PC-3 (cell line): ENCODE results near the gene PPIL4. TPM values are rescaled to one million over a fixed set of nuclear protein-coding genes. Genes with fewer than 3 reads are reported as not detected.

Experiments used
- ATAC-seq: fragments of 200-7000 bp; cut with Tn5 transposase; 2 replicates; pipeline ENCODE4 v1.9.1; 2020; ENCODE audit warnings: mild to moderate bottlenecking, moderate library complexity
- BruUV-seq: library from RNA; stranded (reverse); fragments of 400-500 nt; replicated peaks from 2 replicates; lab custom pipeline; 2021; lab: Mats Ljungman, UMichigan
- CTCF ChIA-PET: fragments of 300-600 bp; sonication (Branson Sonifier 250); formaldehyde crosslinking; loops from one replicate; lab custom pipeline; 2022; ENCODE audit warnings: antibody characterized with exemption; lab: Charles Lee
- POLR2A ChIA-PET: fragments of 300-600 bp; sonication (Branson Sonifier 250); formaldehyde crosslinking; loops from one replicate; lab custom pipeline; 2022; ENCODE audit warnings: antibody characterized with exemption; ENCODE audit not compliant: unreplicated experiment; lab: Charles Lee
- DNase-seq: peaks from one replicate; pipeline ENCODE4 v3.0.0-alpha.2; 2015
- H2AFZ ChIP-seq: fragments of 300-600 bp; sonication (generic); 2 replicates; pipeline ENCODE4 v1.6.0; 2016; ENCODE audit warnings: antibody characterized with exemption, low read length
- H3F3A ChIP-seq: fragments of 300-600 bp; sonication (generic); one replicate; pipeline ENCODE4 v1.6.0; 2017; ENCODE audit warnings: antibody characterized with exemption, low read length, control low read depth, mild to moderate bottlenecking; ENCODE audit not compliant: unreplicated experiment
- H3K27ac ChIP-seq: fragments of 300-600 bp; sonication (generic); 2 replicates; pipeline ENCODE4 v1.5.1; 2016; ENCODE audit warnings: mild to moderate bottlenecking, low read length
- H3K27me3 ChIP-seq: fragments of 300-600 bp; sonication (generic); 2 replicates; pipeline ENCODE4 v1.6.1; 2016; ENCODE audit warnings: low read length, mixed read lengths
- H3K36me3 ChIP-seq: fragments of 300-600 bp; sonication (generic); 2 replicates; pipeline ENCODE4 v1.6.1; 2016; ENCODE audit warnings: low read depth, mixed run types, low read length, mixed read lengths
- H3K4me1 ChIP-seq: fragments of 300-600 bp; sonication (generic); 2 replicates; pipeline ENCODE4 v1.5.1; 2016; ENCODE audit warnings: low read length; ENCODE audit not compliant: insufficient read depth
- H3K4me2 ChIP-seq: fragments of 300-600 bp; sonication (generic); 2 replicates; pipeline ENCODE4 v1.6.0; 2016; ENCODE audit warnings: low read length
- H3K4me3 ChIP-seq: fragments of 300-600 bp; sonication (generic); 2 replicates; pipeline ENCODE4 v1.5.1; 2016; ENCODE audit warnings: mild to moderate bottlenecking, low read length, mixed read lengths
- H3K79me2 ChIP-seq: fragments of 300-600 bp; sonication (generic); 2 replicates; pipeline ENCODE4 v1.6.1; 2017; ENCODE audit warnings: low read length, mixed read lengths
- H3K9ac ChIP-seq: fragments of 300-600 bp; sonication (generic); 2 replicates; pipeline ENCODE4 v1.6.0; 2016; ENCODE audit warnings: mild to moderate bottlenecking, low read length
- H3K9me2 ChIP-seq: fragments of 300-600 bp; sonication (generic); replicated peaks from 2 replicates; pipeline ENCODE4 v1.6.1; 2016; ENCODE audit warnings: mixed run types, low read length, mixed read lengths
- H3K9me3 ChIP-seq: fragments of 300-600 bp; sonication (generic); 2 replicates; pipeline ENCODE4 v1.6.1; 2016; ENCODE audit warnings: low read length, mixed read lengths
- H4K20me1 ChIP-seq: fragments of 300-600 bp; sonication (generic); 2 replicates; pipeline ENCODE4 v1.6.1; 2016; ENCODE audit warnings: low read length, mixed read lengths
- EZH2 ChIP-seq: fragments of 300-600 bp; sonication (generic); IDR thresholded peaks from one replicate; pipeline ENCODE4 v1.6.1; 2017; ENCODE audit warnings: antibody characterized with exemption, mild to moderate bottlenecking, low read length; ENCODE audit not compliant: unreplicated experiment
- EZH2phosphoT487 ChIP-seq: fragments of 300-600 bp; sonication (generic); IDR thresholded peaks from 2 replicates; pipeline ENCODE4 v1.6.1; 2018; ENCODE audit warnings: mild to moderate bottlenecking, antibody characterized with exemption, low read length, borderline replicate concordance
- intact Hi-C: fragments of 100-400 bp; cut with micrococcal nuclease; formaldehyde crosslinking; loops from 2 replicates; pipeline ENCODE4 v1.9.0; 2023
- total RNA-seq: library from RNA; depleted of rRNA; stranded (reverse); fragments of >200 nt; gene quantifications from 2 replicates; pipeline ENCODE4 v1.2.3, GENCODE V29; 2014
- TF ChIP-seq, protein P1 (sequence below): fragments of 300-600 bp; sonication (generic); conservative IDR thresholded peaks from 2 replicates; pipeline ENCODE4 v1.5.1; 2017; ENCODE audit warnings: antibody characterized with exemption, low read depth, mild to moderate bottlenecking, low read length

The PPIL4 gene
- total RNA-seq, 1 experiment from 2014 or later = 12.8 TPM

DNA sequence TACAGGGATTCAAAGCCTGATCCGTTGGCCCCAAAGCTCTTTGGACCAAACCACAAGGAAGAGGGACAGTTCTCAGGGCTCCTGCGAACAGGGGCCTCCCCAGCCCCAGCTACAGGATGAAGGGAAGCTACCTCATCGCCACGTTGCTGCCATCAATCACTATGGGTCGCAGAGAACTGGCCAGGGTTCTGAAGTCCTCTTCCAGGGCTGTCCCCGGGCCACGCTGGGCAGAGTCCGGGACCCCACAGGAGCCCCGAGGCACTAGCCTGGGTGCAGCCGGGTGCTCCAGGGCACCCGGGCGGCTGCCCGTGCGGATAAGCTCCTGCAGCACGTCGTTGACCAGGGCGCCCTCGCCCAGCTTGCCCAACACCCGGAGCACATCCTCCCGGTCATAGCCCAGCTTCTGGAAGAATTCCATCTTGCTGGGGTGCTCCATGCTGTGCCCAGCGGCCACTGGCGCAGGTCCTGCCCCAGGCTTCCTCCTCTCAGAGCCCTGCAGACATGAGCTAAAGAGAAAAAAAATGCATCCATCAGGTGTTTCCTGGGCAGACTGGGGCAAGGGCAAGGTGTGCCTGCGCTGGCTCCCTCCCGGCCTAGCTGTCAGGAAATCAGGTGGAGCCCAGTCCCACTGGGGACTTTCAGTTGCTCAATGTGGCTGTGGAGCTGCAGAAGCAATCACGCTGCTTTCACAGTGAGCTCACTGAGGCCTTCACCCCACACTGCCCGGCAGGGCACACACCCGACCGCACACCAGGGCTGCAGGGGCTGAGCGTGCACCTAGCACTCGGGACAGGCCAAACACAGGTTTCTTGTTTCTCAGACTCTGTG, 71.5 kb downstream of the PPIL4 start:
- ChIA-PET CTCF (interaction anchor here (0.7 kb wide), 1 partner anchor 16 kb away, joined by 3 read pairs; no protein-coding TSS in a partner anchor), POLR2A (no interaction called here)
- Histone ChIP-seq H3K36me3 (no peaks in the 10 kb centered on the region), H3K27me3 (no peaks in the 10 kb centered on the region), H3K9ac (no peak overlapping the region), H3K79me2 (no peaks in the 10 kb centered on the region), H2AFZ (no peak overlapping the region), H3K4me3 (no peak overlapping the region), H4K20me1 (no peaks in the 10 kb centered on the region), H3F3A (no peaks in the 10 kb centered on the region), H3K27ac (no peak overlapping the region), H3K4me2 (no peak overlapping the region), H3K4me1 (no peaks in the 10 kb centered on the region), H3K9me3 (no peaks in the 10 kb centered on the region), H3K9me2 (no peaks in the 10 kb centered on the region)
- DNase-seq = no peak
- intact Hi-C loops = no loop called here
- no peak for ATAC-seq
- BruUV-seq = no TSS peak
- TF ChIP-seq EZH2phosphoT487 = no peak
- no peak for TF ChIP-seq EZH2
- TF ChIP-seq, protein P1, sequence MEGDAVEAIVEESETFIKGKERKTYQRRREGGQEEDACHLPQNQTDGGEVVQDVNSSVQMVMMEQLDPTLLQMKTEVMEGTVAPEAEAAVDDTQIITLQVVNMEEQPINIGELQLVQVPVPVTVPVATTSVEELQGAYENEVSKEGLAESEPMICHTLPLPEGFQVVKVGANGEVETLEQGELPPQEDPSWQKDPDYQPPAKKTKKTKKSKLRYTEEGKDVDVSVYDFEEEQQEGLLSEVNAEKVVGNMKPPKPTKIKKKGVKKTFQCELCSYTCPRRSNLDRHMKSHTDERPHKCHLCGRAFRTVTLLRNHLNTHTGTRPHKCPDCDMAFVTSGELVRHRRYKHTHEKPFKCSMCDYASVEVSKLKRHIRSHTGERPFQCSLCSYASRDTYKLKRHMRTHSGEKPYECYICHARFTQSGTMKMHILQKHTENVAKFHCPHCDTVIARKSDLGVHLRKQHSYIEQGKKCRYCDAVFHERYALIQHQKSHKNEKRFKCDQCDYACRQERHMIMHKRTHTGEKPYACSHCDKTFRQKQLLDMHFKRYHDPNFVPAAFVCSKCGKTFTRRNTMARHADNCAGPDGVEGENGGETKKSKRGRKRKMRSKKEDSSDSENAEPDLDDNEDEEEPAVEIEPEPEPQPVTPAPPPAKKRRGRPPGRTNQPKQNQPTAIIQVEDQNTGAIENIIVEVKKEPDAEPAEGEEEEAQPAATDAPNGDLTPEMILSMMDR = no peak

GRCh38 chr6:149473080-149474052, 72.5 kb downstream of the PPIL4 start:
- Histone ChIP-seq H3K9me2 (no peaks in the 10 kb centered on the region), H3K27ac (no peak overlapping the region), H3K4me3 (no peak overlapping the region), H3K9ac (no peak overlapping the region), H3K79me2 (no peaks in the 10 kb centered on the region), H3K4me2 (no peak overlapping the region), H3K27me3 (no peaks in the 10 kb centered on the region), H3K4me1 (no peaks in the 10 kb centered on the region), H4K20me1 (no peaks in the 10 kb centered on the region), H3K9me3 (no peaks in the 10 kb centered on the region), H3F3A (no peaks in the 10 kb centered on the region), H3K36me3 (no peaks in the 10 kb centered on the region), H2AFZ (no peak overlapping the region)
- POLR2A ChIA-PET = no interaction called here
- intact Hi-C loops = no loop called here
- CTCF ChIA-PET = no interaction called here
- no TSS peak for BruUV-seq
- ATAC-seq (no peak), DNase-seq (no peak)
- TF ChIP-seq EZH2 (no peak), EZH2phosphoT487 (no peak)
- TF ChIP-seq, protein P1 = no peak
